Neural progenitor cell (in vitro differentiated cells): ENCODE data around the gene ARHGAP33.

Source experiments
- CTCF ChIP-seq: fragments of 200-600 bp; sonication (generic); IDR thresholded peaks from 2 replicates; pipeline ENCODE4 v1.5.1; 2017; ENCODE audit warnings: antibody characterized with exemption, mild to moderate bottlenecking
- EZH2 ChIP-seq: fragments of 200-600 bp; sonication (generic); IDR thresholded peaks from 2 replicates; pipeline ENCODE4 v1.6.1; 2017; ENCODE audit warnings: antibody characterized with exemption, mild to moderate bottlenecking, moderate library complexity
- EZH2phosphoT487 ChIP-seq: fragments of 200-600 bp; sonication (generic); IDR thresholded peaks from 2 replicates; pipeline ENCODE4 v1.6.1; 2017; ENCODE audit warnings: antibody characterized with exemption

- TF ChIP-seq EZH2phosphoT487 (no peak), CTCF (peak; percentile 18), EZH2 (no peak)
Observed at GRCh38 chr19:35784503-35785338, 9.4 kb downstream of the ARHGAP33 start.
